Epithelial cell of proximal tubule (primary cell): ENCODE data around the gene SPRY2. TPM values are rescaled to one million over a fixed set of nuclear protein-coding genes. Genes with fewer than 3 reads are reported as not detected.

Experiments used
- DNase-seq: peaks from one replicate; pipeline ENCODE4 v3.0.0-alpha.2; 2011; ENCODE audit warnings: low read depth
- H3K4me3 ChIP-seq: 2 replicates; pipeline ENCODE4 v1.5.1; 2011; ENCODE audit warnings: low read depth, mild to moderate bottlenecking, low read length
- total RNA-seq: library from RNA; depleted of rRNA; stranded (reverse); fragments of >200 nt; gene quantifications from 2 replicates; pipeline ENCODE4 v1.2.3, GENCODE V29; 2015
- TF ChIP-seq, protein P1 (sequence below): conservative IDR thresholded peaks from 2 replicates; pipeline ENCODE4 v1.5.1; 2012; ENCODE audit warnings: low read depth, mild to moderate bottlenecking, low read length

Gene SPRY2
- total RNA-seq, 1 donor from 2014 or later: 25.8 TPM

DNA sequence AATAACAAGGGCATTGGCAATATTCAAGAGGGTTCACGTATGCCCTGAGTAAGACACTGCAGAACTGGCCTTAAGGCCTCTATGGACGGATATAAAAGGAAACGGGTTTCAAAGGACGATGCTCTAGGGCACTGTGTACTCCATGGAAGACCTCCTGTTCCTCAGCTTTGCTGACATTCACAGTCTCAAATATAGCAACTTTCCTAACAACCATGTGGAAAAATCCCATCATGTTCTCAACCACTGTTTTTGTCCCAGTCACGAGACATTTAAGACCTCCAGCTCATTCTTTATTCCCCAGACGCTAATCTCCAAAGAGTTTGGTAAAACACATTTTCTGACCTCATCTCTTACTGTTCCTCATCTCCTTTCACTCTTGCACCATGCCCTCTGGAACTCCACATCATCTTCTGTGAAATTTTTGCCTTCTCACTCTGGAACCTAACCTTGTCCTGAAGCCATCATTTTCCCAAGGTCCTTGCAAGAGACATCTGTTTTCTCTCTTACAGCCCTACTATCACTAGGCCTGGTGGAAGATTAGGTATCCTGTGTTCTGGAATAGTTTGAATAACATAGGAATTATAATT, 37.6 kb downstream of the SPRY2 start:
- DNase-seq: no peak
- H3K4me3 ChIP-seq: no peak overlapping the region
- TF ChIP-seq, protein P1, sequence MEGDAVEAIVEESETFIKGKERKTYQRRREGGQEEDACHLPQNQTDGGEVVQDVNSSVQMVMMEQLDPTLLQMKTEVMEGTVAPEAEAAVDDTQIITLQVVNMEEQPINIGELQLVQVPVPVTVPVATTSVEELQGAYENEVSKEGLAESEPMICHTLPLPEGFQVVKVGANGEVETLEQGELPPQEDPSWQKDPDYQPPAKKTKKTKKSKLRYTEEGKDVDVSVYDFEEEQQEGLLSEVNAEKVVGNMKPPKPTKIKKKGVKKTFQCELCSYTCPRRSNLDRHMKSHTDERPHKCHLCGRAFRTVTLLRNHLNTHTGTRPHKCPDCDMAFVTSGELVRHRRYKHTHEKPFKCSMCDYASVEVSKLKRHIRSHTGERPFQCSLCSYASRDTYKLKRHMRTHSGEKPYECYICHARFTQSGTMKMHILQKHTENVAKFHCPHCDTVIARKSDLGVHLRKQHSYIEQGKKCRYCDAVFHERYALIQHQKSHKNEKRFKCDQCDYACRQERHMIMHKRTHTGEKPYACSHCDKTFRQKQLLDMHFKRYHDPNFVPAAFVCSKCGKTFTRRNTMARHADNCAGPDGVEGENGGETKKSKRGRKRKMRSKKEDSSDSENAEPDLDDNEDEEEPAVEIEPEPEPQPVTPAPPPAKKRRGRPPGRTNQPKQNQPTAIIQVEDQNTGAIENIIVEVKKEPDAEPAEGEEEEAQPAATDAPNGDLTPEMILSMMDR: no peak

DNA sequence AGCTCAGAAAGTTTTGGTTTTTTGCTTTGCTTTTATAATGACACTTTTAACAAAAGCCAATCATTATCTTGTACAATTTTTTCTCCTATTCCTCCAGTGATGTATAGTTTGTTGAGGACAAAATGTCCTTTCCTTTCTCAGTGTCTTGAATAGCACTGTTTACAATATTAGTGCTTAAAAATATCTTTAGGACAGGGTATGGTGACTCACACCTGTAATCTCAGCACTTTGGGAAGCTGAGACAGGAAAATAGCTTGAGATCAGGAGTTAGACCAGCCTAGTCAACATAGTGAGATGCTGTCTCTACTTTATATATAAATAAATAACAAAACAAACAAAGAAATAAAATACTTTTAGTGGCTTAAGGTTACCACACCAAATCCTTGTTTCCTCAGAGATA, 41.9 kb downstream of the SPRY2 start:
- DNase-seq: no peak
- TF ChIP-seq, protein P1: no peak
- H3K4me3 ChIP-seq: no peak overlapping the region

DNA sequence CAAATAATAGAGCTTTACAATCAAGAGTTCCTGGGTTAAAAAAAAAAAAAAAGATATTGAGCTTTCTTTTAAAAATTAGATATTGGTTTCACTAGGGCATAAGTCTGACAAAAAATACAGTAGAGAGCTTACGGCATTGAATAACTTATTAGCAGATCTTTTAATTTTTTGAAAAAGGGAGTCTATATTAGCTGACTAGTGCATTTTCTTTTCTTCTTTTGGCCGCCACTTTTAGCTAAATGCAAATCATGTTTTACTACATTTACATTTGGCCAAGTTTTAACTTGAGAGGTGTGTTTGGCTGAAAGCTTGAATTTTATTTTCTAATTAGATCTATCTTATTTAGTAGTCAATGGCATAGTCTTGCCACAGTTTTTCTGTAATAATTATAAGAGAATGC, 43.4 kb downstream of the SPRY2 start:
- no peak for DNase-seq
- TF ChIP-seq, protein P1: no peak
- no peak overlapping the region for H3K4me3 ChIP-seq

DNA sequence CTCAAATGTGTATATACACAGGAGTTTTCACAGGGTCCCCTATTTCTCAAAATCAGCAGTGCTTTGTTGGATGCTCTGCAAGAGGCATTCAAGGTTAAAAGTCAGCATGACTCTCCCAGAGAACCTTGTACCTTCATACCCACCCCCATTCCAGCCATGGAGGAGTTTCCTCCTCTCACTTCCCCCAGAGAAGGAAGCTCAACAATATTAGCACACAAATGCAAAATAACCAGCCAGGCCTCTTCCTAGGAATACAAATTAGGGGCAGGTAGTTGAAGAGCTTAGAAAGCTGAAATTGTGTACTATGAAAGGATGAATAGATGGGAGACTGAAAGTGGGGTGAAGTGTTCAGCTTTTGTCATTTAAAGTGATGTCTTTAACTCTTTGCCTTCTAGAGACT, 43.8 kb downstream of the SPRY2 start:
- TF ChIP-seq, protein P1: no peak
- H3K4me3 ChIP-seq: no peak overlapping the region
- DNase-seq: no peak

DNA sequence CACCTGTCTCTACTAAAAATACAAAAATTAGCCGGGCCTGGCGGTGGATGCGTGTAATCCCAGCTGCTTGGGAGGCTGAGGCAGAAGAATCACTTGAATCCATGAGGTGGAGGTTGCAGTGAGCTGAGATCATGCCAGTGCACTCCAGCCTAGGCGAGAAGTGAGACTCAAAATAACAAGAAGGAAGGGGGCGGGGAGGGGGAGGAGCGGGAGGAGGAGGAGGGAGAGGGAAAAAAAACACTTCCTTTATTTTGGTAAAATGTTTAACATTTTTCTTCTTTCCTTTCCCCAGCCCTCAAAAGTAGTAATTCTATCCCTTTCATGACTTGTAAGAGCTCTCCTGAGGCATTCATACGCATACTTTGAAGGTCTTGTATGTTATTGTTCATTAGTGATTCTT, 44.3 kb downstream of the SPRY2 start:
- DNase-seq: no peak
- no peak overlapping the region for H3K4me3 ChIP-seq
- TF ChIP-seq, protein P1: no peak

DNA sequence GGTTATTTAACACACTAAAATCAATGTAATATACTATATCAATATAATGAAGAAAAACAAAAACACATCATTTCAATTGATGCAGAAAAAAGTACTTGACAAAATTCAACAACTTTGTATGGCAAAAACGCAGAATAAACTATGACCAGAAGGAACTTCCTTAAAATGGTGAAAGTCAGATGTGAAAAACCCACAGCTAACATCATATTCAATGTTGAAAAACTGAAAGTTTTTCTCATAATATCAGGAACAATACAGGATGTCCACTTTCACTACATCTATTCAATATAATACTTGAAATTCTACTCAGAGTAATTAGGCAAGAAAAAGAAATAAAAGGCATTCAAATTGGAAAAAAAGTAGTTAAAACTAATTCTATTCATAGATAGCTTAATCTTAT, 50.3 kb downstream of the SPRY2 start:
- TF ChIP-seq, protein P1: no peak
- no peak overlapping the region for H3K4me3 ChIP-seq
- DNase-seq: no peak
